Calu3 (cell line): ENCODE data around the gene DEXI. TPM values are rescaled to one million over a fixed set of nuclear protein-coding genes. Genes with fewer than 3 reads are reported as not detected.

Source experiments
- BruUV-seq: library from RNA; stranded (reverse); fragments of 400-500 nt; replicated peaks from 2 replicates; lab custom pipeline; 2021; lab: Mats Ljungman, UMichigan
- CTCF ChIA-PET: fragments of 300-600 bp; sonication (Branson Sonifier 250); formaldehyde crosslinking; loops from one replicate; lab custom pipeline; 2022; ENCODE audit warnings: antibody characterized with exemption; lab: Charles Lee
- DNase-seq: peaks from one replicate; pipeline ENCODE4 v3.0.0; 2022
- H3K27ac Mint-ChIP-seq: one replicate; pipeline ENCODE4 v1.8.0; 2022; ENCODE audit warnings: mixed read lengths; ENCODE audit not compliant: unreplicated experiment
- H3K27me3 Mint-ChIP-seq: one replicate; pipeline ENCODE4 v1.8.0; 2022; ENCODE audit warnings: mixed read lengths; ENCODE audit not compliant: unreplicated experiment
- H3K36me3 Mint-ChIP-seq: one replicate; pipeline ENCODE4 v1.8.0; 2022; ENCODE audit warnings: mild to moderate bottlenecking, moderate library complexity, mixed read lengths; ENCODE audit not compliant: insufficient read depth, unreplicated experiment
- H3K4me1 Mint-ChIP-seq: one replicate; pipeline ENCODE4 v1.8.0; 2022; ENCODE audit warnings: mild to moderate bottlenecking, low read depth, mixed read lengths; ENCODE audit not compliant: unreplicated experiment
- H3K4me3 Mint-ChIP-seq: one replicate; pipeline ENCODE4 v1.8.0; 2022; ENCODE audit warnings: mild to moderate bottlenecking, low read depth, moderate library complexity, mixed read lengths; ENCODE audit not compliant: unreplicated experiment
- H3K9me3 Mint-ChIP-seq: one replicate; pipeline ENCODE4 v1.8.0; 2022; ENCODE audit warnings: low read depth, mixed read lengths; ENCODE audit not compliant: unreplicated experiment
- CTCF ChIP-seq: fragments of 200-600 bp; IDR thresholded peaks from one replicate; pipeline ENCODE4 v1.8.0; 2022; ENCODE audit warnings: antibody characterized with exemption; ENCODE audit not compliant: unreplicated experiment
- intact Hi-C: fragments of 100-400 bp; cut with micrococcal nuclease; formaldehyde crosslinking; loops from one replicate; pipeline ENCODE4 v1.10.0; 2022; ENCODE audit not compliant: unreplicated experiment
- total RNA-seq: library from RNA; stranded (reverse); gene quantifications from 2 replicates; pipeline ENCODE4 v1.2.3, GENCODE V29; 2022

Gene DEXI
- total RNA-seq, 1 experiment from 2014 or later: 32.3 TPM

- CTCF ChIA-PET: no interaction called here
- H3K36me3 Mint-ChIP-seq: peaks cover 12% of the 10 kb centered on the region
- no peaks in the 10 kb centered on the region for H3K27me3 Mint-ChIP-seq
- BruUV-seq: no TSS peak
- H3K9me3 Mint-ChIP-seq: peaks cover 4% of the 10 kb centered on the region
- intact Hi-C loops: no loop called here
- H3K4me1 Mint-ChIP-seq: no peaks in the 10 kb centered on the region
- no peak overlapping the region for H3K4me3 Mint-ChIP-seq
- TF ChIP-seq CTCF: no peak
- no peak for DNase-seq
- no peak overlapping the region for H3K27ac Mint-ChIP-seq
Observed at GRCh38 chr16:10906914-10907756, 35.1 kb downstream of the DEXI start.

GRCh38 chr16:10906482-10906881 is 35.8 kb downstream of the DEXI start:
- no peaks in the 10 kb centered on the region for H3K4me1 Mint-ChIP-seq
- peaks cover 12% of the 10 kb centered on the region for H3K36me3 Mint-ChIP-seq
- CTCF ChIA-PET: no interaction called here
- H3K27ac Mint-ChIP-seq: no peak overlapping the region
- peaks cover 4% of the 10 kb centered on the region for H3K9me3 Mint-ChIP-seq
- DNase-seq: no peak
- intact Hi-C loops: no loop called here
- no TSS peak for BruUV-seq
- H3K27me3 Mint-ChIP-seq: no peaks in the 10 kb centered on the region
- no peak for TF ChIP-seq CTCF
- no peak overlapping the region for H3K4me3 Mint-ChIP-seq

DNA sequence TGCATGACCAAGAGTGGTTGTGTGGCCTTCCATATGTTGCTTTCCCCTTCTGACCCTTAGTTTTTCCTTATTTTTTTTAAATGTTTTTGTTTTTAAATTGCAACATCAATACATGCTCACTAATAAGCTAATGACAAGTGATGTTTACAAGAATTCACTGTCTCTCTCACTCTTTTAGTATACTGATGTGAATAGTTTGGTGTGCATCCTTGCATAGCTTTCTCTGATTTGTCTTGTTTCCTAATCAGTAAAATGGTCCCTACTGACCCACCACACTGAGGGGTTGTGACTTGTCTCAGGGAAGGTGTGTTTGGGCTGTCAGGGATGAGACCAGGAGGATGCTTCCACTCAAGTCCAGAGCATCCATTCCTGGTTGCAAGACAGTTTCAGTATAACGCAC is 39.3 kb downstream of the DEXI start:
- CTCF ChIA-PET: interaction anchor here (1.1 kb wide), 1 partner anchor 32 kb away, joined by 3 read pairs; no protein-coding TSS in a partner anchor
- Mint-ChIP-seq H3K36me3 (peaks cover 12% of the 10 kb centered on the region), H3K4me3 (no peak overlapping the region), H3K27ac (no peak overlapping the region), H3K4me1 (no peaks in the 10 kb centered on the region), H3K27me3 (no peaks in the 10 kb centered on the region), H3K9me3 (peaks cover 4% of the 10 kb centered on the region)
- intact Hi-C loops: no loop called here
- BruUV-seq: no TSS peak
- TF ChIP-seq CTCF: no peak
- no peak for DNase-seq

GRCh38 chr16:10897134-10897533 is 45.1 kb downstream of the DEXI start:
- Mint-ChIP-seq H3K9me3 (no peaks in the 10 kb centered on the region), H3K27me3 (no peaks in the 10 kb centered on the region), H3K4me3 (no peak overlapping the region), H3K36me3 (no peaks in the 10 kb centered on the region), H3K4me1 (peaks cover 10% of the 10 kb centered on the region), H3K27ac (no peak overlapping the region)
- CTCF ChIA-PET: no interaction called here
- no peak for TF ChIP-seq CTCF
- BruUV-seq: no TSS peak
- no peak for DNase-seq
- intact Hi-C loops: no loop called here
